Vagina (tissue), 2 donors: ENCODE measurements around the gene CNIH1. TPM values are rescaled to one million over a fixed set of nuclear protein-coding genes. Genes with fewer than 3 reads are reported as not detected.
"Not testable (repeated sequence)": the region's sequence is repeated elsewhere in the genome, so short reads cannot be mapped to it uniquely, and the experiment has no call there.

ENCODE experiments used
- DNase-seq, 2 donors: peaks; one replicate each; pipeline ENCODE4 v3.0.0-alpha.2; 2017; ENCODE audit errors: extremely low spot score in 2 of 2
- H3K27ac ChIP-seq: fragments of 200-600 bp; sonication (generic); one replicate; pipeline ENCODE4 v1.5.1; 2019
- H3K27me3 ChIP-seq: fragments of 200-600 bp; sonication (generic); one replicate; pipeline ENCODE4 v1.5.1; 2019
- H3K36me3 ChIP-seq, 2 donors: fragments of 200-600 bp; sonication (generic); one replicate each; pipeline ENCODE4 v1.5.1; 2017 to 2019
- H3K4me1 ChIP-seq: fragments of 200-600 bp; sonication (generic); one replicate; pipeline ENCODE4 v1.5.1; 2019
- H3K4me3 ChIP-seq, 2 donors: fragments of 200-600 bp; sonication (generic); 1 replicate in 1 of 2; 2 replicates in 1 of 2; pipeline ENCODE4 v1.5.1; 2016 to 2019
- H3K9me3 ChIP-seq: fragments of 200-600 bp; sonication (generic); one replicate; pipeline ENCODE4 v1.5.1; 2019
- POLR2A ChIP-seq, 2 donors: fragments of 450-650 bp; IDR thresholded peaks; one replicate each; pipeline ENCODE4 v1.6.1; 2017; ENCODE audit warnings: antibody characterized with exemption in 2 of 2, mild to moderate bottlenecking in 2 of 2, moderate library complexity in 2 of 2
- POLR2AphosphoS5 ChIP-seq, 2 donors: sonication (generic); formaldehyde crosslinking; IDR thresholded peaks; one replicate each; pipeline ENCODE4 v1.9.0; 2017; ENCODE audit warnings: antibody characterized with exemption in 2 of 2, mild to moderate bottlenecking in 2 of 2, low read depth in 1 of 2; ENCODE audit not compliant: insufficient read depth in 1 of 2
- intact Hi-C: fragments of 100-400 bp; cut with DNase I; formaldehyde crosslinking; loops from one replicate; pipeline ENCODE4 v1.15.1; 2023
- total RNA-seq: library from RNA; depleted of rRNA; stranded (reverse); fragments of >200 nt; gene quantifications from one replicate; pipeline ENCODE4 v1.2.3, GENCODE V29; 2016
- TF ChIP-seq, protein P1 (sequence below), 3 experiments: fragments of 450-650 bp in 2 of 3; fragments of 200-600 bp in 1 of 3; sonication (generic) in 1 of 3; IDR thresholded peaks; one replicate each; pipeline ENCODE4 v1.5.1; 2017 to 2019; ENCODE audit warnings: antibody characterized with exemption in 3 of 3, mild to moderate bottlenecking in 2 of 3, moderate library complexity in 2 of 3

The CNIH1 gene
- total RNA-seq, 1 donor from 2014 or later: 124 TPM

- H3K4me1 ChIP-seq: no peaks in the 10 kb centered on the region
- no peak overlapping the region for H3K27ac ChIP-seq
- H3K9me3 ChIP-seq: no peaks in the 10 kb centered on the region
- no peak overlapping the region for H3K4me3 ChIP-seq
- no peak for DNase-seq
- TF ChIP-seq POLR2A (IDR thresholded peaks at IDR 0.05): no peak
- no peaks in the 10 kb centered on the region for H3K27me3 ChIP-seq
- intact Hi-C loops: no loop called here
- H3K36me3 ChIP-seq: peaks cover 0 to 30% of the 10 kb centered on the region in 2 donors
Observed at GRCh38 chr14:54423991-54424390, 17.2 kb downstream of the CNIH1 start.

- peaks cover 0 to 6% of the 10 kb centered on the region in 2 donors for H3K36me3 ChIP-seq
- no peak for DNase-seq
- H3K27ac ChIP-seq: no peak overlapping the region
- intact Hi-C loops: no loop called here
- H3K9me3 ChIP-seq: no peaks in the 10 kb centered on the region
- TF ChIP-seq, protein P1, sequence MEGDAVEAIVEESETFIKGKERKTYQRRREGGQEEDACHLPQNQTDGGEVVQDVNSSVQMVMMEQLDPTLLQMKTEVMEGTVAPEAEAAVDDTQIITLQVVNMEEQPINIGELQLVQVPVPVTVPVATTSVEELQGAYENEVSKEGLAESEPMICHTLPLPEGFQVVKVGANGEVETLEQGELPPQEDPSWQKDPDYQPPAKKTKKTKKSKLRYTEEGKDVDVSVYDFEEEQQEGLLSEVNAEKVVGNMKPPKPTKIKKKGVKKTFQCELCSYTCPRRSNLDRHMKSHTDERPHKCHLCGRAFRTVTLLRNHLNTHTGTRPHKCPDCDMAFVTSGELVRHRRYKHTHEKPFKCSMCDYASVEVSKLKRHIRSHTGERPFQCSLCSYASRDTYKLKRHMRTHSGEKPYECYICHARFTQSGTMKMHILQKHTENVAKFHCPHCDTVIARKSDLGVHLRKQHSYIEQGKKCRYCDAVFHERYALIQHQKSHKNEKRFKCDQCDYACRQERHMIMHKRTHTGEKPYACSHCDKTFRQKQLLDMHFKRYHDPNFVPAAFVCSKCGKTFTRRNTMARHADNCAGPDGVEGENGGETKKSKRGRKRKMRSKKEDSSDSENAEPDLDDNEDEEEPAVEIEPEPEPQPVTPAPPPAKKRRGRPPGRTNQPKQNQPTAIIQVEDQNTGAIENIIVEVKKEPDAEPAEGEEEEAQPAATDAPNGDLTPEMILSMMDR (IDR thresholded peaks at IDR 0.05): peak in 2 of 3 experiments; percentile 23 to 30
- no peak for TF ChIP-seq POLR2A (IDR thresholded peaks at IDR 0.05)
- no peaks in the 10 kb centered on the region for H3K4me1 ChIP-seq
- H3K4me3 ChIP-seq: no peak overlapping the region
- no peaks in the 10 kb centered on the region for H3K27me3 ChIP-seq
Observed at GRCh38 chr14:54420478-54421142, 20.6 kb downstream of the CNIH1 start.

DNA sequence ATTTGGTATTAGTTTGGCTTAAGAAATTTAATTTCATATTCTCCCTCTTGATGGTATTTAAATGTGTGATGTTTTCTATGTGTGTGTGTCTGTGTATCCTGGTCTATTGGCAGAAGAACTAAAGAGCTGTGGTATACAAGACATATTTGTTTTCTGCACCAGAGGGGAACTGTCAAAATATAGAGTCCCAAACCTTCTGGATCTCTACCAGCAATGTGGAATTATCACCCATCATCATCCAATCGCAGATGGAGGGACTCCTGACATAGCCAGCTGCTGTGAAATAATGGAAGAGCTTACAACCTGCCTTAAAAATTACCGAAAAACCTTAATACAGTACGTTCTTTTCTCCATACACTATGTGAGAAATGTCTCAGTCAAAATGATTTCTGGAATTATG is 29.8 kb downstream of the CNIH1 start:
- Histone ChIP-seq H3K27me3 (no peaks in the 10 kb centered on the region), H3K36me3 (no peaks in the 10 kb centered on the region), H3K9me3 (no peaks in the 10 kb centered on the region), H3K4me3 (no peak overlapping the region), H3K27ac (no peak overlapping the region), H3K4me1 (no peaks in the 10 kb centered on the region)
- intact Hi-C loops: no loop called here
- DNase-seq: no peak
- TF ChIP-seq POLR2A (IDR thresholded peaks at IDR 0.05) (no peak), POLR2AphosphoS5 (IDR thresholded peaks at IDR 0.05; ENCODE audit: insufficient read depth in 1 of 2, low read depth in 1 of 2) (no peak)
- TF ChIP-seq, protein P1 (IDR thresholded peaks at IDR 0.05): no peak

- Histone ChIP-seq H3K36me3 (no peaks in the 10 kb centered on the region), H3K9me3 (no peaks in the 10 kb centered on the region), H3K4me3 (no peak overlapping the region), H3K4me1 (no peaks in the 10 kb centered on the region), H3K27me3 (no peaks in the 10 kb centered on the region), H3K27ac (no peak overlapping the region)
- intact Hi-C loops: no loop called here
- DNase-seq: no peak
- TF ChIP-seq POLR2A (IDR thresholded peaks at IDR 0.05) (no peak), POLR2AphosphoS5 (IDR thresholded peaks at IDR 0.05; ENCODE audit: insufficient read depth in 1 of 2, low read depth in 1 of 2) (no peak)
- TF ChIP-seq, protein P1 (IDR thresholded peaks at IDR 0.05): no peak
Observed at GRCh38 chr14:54410215-54410614, 31.0 kb downstream of the CNIH1 start.

DNA sequence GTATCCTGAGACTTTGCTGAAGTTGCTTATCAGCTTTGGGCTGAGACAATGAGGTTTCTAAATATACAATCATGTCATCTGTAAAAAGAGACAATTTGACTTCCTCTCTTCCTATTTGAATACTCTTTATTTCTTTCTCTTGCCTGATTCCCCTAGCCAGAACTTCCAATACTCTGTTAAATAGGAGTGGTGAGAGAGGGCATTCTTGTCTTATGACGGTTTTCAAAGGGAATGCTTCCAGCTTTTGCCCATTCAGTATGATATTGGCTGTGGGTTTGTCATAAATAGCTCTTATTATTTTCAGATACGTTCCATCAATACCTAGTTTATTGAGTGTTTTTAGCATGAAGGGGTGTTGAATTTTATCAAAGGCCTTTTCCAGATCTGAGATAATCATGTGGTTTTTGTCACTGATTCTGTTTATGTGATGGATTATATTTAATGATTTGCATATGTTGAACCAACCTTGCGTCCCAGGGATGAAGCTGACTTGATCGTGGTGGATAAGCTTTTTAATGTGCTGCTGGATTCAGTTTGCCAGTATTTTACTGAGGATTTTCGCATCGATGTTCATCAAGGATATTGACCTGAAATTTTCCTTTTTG is 37.7 kb downstream of the CNIH1 start:
- intact Hi-C loops, H3K27ac ChIP-seq, H3K36me3 ChIP-seq, H3K9me3 ChIP-seq, H3K4me3 ChIP-seq, H3K4me1 ChIP-seq, H3K27me3 ChIP-seq, DNase-seq: not testable (repeated sequence)

- Histone ChIP-seq H3K27me3 (no peaks in the 10 kb centered on the region), H3K4me3 (no peak overlapping the region), H3K9me3 (no peaks in the 10 kb centered on the region), H3K36me3 (no peaks in the 10 kb centered on the region), H3K27ac (no peak overlapping the region), H3K4me1 (peaks cover 11% of the 10 kb centered on the region)
- DNase-seq: no peak
- TF ChIP-seq, protein P1 (IDR thresholded peaks at IDR 0.05): no peak
- TF ChIP-seq POLR2A (IDR thresholded peaks at IDR 0.05) (no peak), POLR2AphosphoS5 (IDR thresholded peaks at IDR 0.05; ENCODE audit: insufficient read depth in 1 of 2, low read depth in 1 of 2) (no peak)
- intact Hi-C loops: no loop called here
Observed at GRCh38 chr14:54399560-54399959, 41.6 kb downstream of the CNIH1 start.
